IMR-90 (cell line): ENCODE results near the gene FNDC3B. TPM values are rescaled to one million over a fixed set of nuclear protein-coding genes. Genes with fewer than 3 reads are reported as not detected.

ENCODE experiments used
- ATAC-seq: fragments of 200-7000 bp; cut with Tn5 transposase; 2 replicates; pipeline ENCODE4 v1.9.1; 2020; ENCODE audit warnings: low read depth, mild to moderate bottlenecking, moderate library complexity
- BruUV-seq: library from RNA; stranded (reverse); fragments of 400-500 nt; replicated peaks from 2 replicates; lab custom pipeline; 2021; lab: Mats Ljungman, UMichigan
- CTCF ChIA-PET: fragments of 300-600 bp; formaldehyde crosslinking; extraction: SDS; loops from one replicate; lab custom pipeline; 2021; ENCODE audit warnings: antibody characterized with exemption; lab: Yijun Ruan, JAX
- POLR2A ChIA-PET: fragments of 300-600 bp; sonication (Branson Sonifier 250); formaldehyde crosslinking; loops from one replicate; lab custom pipeline; 2022; ENCODE audit warnings: antibody characterized with exemption; ENCODE audit not compliant: unreplicated experiment; lab: Charles Lee
- DNase-seq: peaks from one replicate; pipeline ENCODE4 v3.0.0; 2013
- H2AFZ ChIP-seq: replicated peaks from 2 replicates; pipeline ENCODE3; 2013; ENCODE audit warnings: low read length, mild to moderate bottlenecking; ENCODE audit not compliant: poor library complexity
- H2AK5ac ChIP-seq: 2 replicates; pipeline ENCODE4 v1.6.1; 2013; ENCODE audit warnings: low read depth, low read length, inconsistent platforms
- H2AK9ac ChIP-seq: replicated peaks from 2 replicates; pipeline ENCODE3; 2013; ENCODE audit warnings: mild to moderate bottlenecking, low read depth, low read length, moderate library complexity; ENCODE audit not compliant: poor library complexity
- H2BK120ac ChIP-seq: 2 replicates; pipeline ENCODE4 v1.6.1; 2013; ENCODE audit warnings: low read depth, low read length, inconsistent platforms
- H2BK15ac ChIP-seq: 3 replicates; pipeline ENCODE4 v1.6.1; 2013; ENCODE audit warnings: low read depth, low read length, inconsistent platforms
- H2BK20ac ChIP-seq: 2 replicates; pipeline ENCODE4 v1.6.1; 2013; ENCODE audit warnings: low read depth, mild to moderate bottlenecking, inconsistent platforms, low read length, moderate library complexity
- H2BK5ac ChIP-seq: 2 replicates; pipeline ENCODE4 v1.6.1; 2013; ENCODE audit warnings: mild to moderate bottlenecking, low read depth, low read length, inconsistent platforms; ENCODE audit not compliant: poor library complexity, severe bottlenecking
- H3K14ac ChIP-seq: replicated peaks from 2 replicates; pipeline ENCODE4 v1.6.1; 2013; ENCODE audit warnings: low read depth, low read length, inconsistent platforms
- H3K18ac ChIP-seq: 2 replicates; pipeline ENCODE4 v1.6.1; 2013; ENCODE audit warnings: low read depth, low read length, control low read depth
- H3K23ac ChIP-seq: 2 replicates; pipeline ENCODE4 v1.6.1; 2013; ENCODE audit warnings: low read depth, low read length, inconsistent platforms
- H3K27ac ChIP-seq: 2 replicates; pipeline ENCODE4 v1.5.1; 2013; ENCODE audit warnings: mild to moderate bottlenecking, control low read depth, low read length; ENCODE audit not compliant: insufficient read depth
- H3K27me3 ChIP-seq: 2 replicates; pipeline ENCODE4 v1.6.1; 2013; ENCODE audit warnings: low read length; ENCODE audit not compliant: control insufficient read depth, insufficient read depth
- H3K36me3 ChIP-seq: 2 replicates; pipeline ENCODE4 v1.6.1; 2013; ENCODE audit warnings: low read length, mixed read lengths; ENCODE audit not compliant: control insufficient read depth, insufficient read depth
- H3K4ac ChIP-seq: 2 replicates; pipeline ENCODE4 v1.6.1; 2013; ENCODE audit warnings: low read depth, low read length, inconsistent platforms
- H3K4me1 ChIP-seq: 2 replicates; pipeline ENCODE4 v1.6.1; 2013; ENCODE audit warnings: low read length, mixed read lengths; ENCODE audit not compliant: control insufficient read depth, insufficient read depth
- H3K4me2 ChIP-seq: 2 replicates; pipeline ENCODE4 v1.6.1; 2013; ENCODE audit warnings: low read depth, mild to moderate bottlenecking, control low read depth, low read length, moderate library complexity
- H3K4me3 ChIP-seq: 2 replicates; pipeline ENCODE4 v1.5.1; 2013; ENCODE audit warnings: low read depth, mild to moderate bottlenecking, control low read depth, low read length, moderate library complexity; ENCODE audit not compliant: insufficient read depth
- H3K56ac ChIP-seq: 2 replicates; pipeline ENCODE4 v1.6.1; 2013; ENCODE audit warnings: low read length, inconsistent platforms; ENCODE audit not compliant: insufficient read depth; ENCODE audit errors: extremely low read depth
- H3K79me1 ChIP-seq, 2 experiments: 2 replicates each; pipeline ENCODE4 v1.6.1; 2013; ENCODE audit warnings: low read length in 2 of 2, inconsistent platforms in 1 of 2, low read depth in 1 of 2
- H3K9ac ChIP-seq: 2 replicates; pipeline ENCODE4 v1.6.1; 2013; ENCODE audit warnings: low read depth, low read length, control low read depth
- H3K9me1 ChIP-seq: 2 replicates; pipeline ENCODE4 v1.6.1; 2013; ENCODE audit warnings: low read length, inconsistent platforms; ENCODE audit not compliant: insufficient read depth
- H3K9me3 ChIP-seq: 2 replicates; pipeline ENCODE4 v1.6.1; 2013; ENCODE audit warnings: low read length; ENCODE audit not compliant: control insufficient read depth, insufficient read depth
- H4K20me1 ChIP-seq: 2 replicates; pipeline ENCODE4 v1.6.1; 2013; ENCODE audit warnings: low read length, inconsistent platforms; ENCODE audit not compliant: insufficient read depth
- H4K5ac ChIP-seq: 2 replicates; pipeline ENCODE4 v1.6.1; 2013; ENCODE audit warnings: mild to moderate bottlenecking, low read depth, low read length, control low read depth
- H4K8ac ChIP-seq, 2 experiments: 2 replicates each; pipeline ENCODE4 v1.6.1; 2013; ENCODE audit warnings: low read depth in 2 of 2, low read length in 2 of 2, control low read depth in 1 of 2, inconsistent platforms in 1 of 2
- H4K91ac ChIP-seq: 2 replicates; pipeline ENCODE4 v1.6.1; 2013; ENCODE audit warnings: low read depth, low read length, inconsistent platforms; ENCODE audit not compliant: insufficient read depth
- FOS ChIP-seq: fragments of 150-350 bp; IDR thresholded peaks from 2 replicates; pipeline ENCODE4 v1.6.1; 2016; ENCODE audit warnings: low read depth, low read length
- POLR2A ChIP-seq: IDR thresholded peaks from 2 replicates; pipeline ENCODE4 v1.6.1; 2012; ENCODE audit warnings: mild to moderate bottlenecking, low read depth, low read length
- RAD21 ChIP-seq: IDR thresholded peaks from 2 replicates; pipeline ENCODE4 v1.6.1; 2012; ENCODE audit warnings: low read length, improper control_type of control experiment
- SMC3 ChIP-seq: fragments of 150-350 bp; IDR thresholded peaks from 2 replicates; pipeline ENCODE4 v1.6.1; 2016; ENCODE audit warnings: low read depth, mild to moderate bottlenecking, antibody characterized with exemption, low read length, moderate library complexity
- USF2 ChIP-seq: fragments of 150-350 bp; IDR thresholded peaks from 2 replicates; pipeline ENCODE4 v1.6.1; 2017; ENCODE audit warnings: mild to moderate bottlenecking, antibody characterized with exemption, low read length, low read depth
- WGBS, 2 experiments: methylation state at CpG; one replicate each; pipeline versions ENCODE4 v1.1.5 to v1.1.7; 2013; ENCODE audit warnings: missing lambda C conversion rate in 2 of 2; ENCODE audit not compliant: insufficient read length in 1 of 2; ENCODE audit errors: extremely low coverage in 2 of 2; 5-methylcytosine and 5-hydroxymethylcytosine counted together
- dilution Hi-C: fragments of 300-500 bp; cut with HindIII; formaldehyde crosslinking; loops from one replicate; pipeline ENCODE4 v1.14.3; 2018; ENCODE audit warnings: low sequenced_read_pairs; ENCODE audit not compliant: unreplicated experiment
- in situ Hi-C: fragments of 300-500 bp; cut with MboI; formaldehyde crosslinking; loops from 3 replicates; pipeline ENCODE4 v1.14.3; 2019; ENCODE audit warnings: low sequenced_read_pairs, inconsistent platforms, mixed read lengths
- intact Hi-C: fragments of 100-400 bp; cut with micrococcal nuclease; formaldehyde crosslinking; loops from 2 replicates; pipeline ENCODE4 v1.10.0; 2022
- polyA plus RNA-seq, 3 experiments: library from polyadenylated mRNA; depleted of rRNA; stranded (reverse); fragments of >200 nt; gene quantifications; 2 replicates each; pipeline ENCODE4 v1.2.3, GENCODE V29; 2012; ENCODE audit warnings: low replicate concordance in 1 of 3
- total RNA-seq: library from RNA; depleted of rRNA; stranded (reverse); fragments of >200 nt; gene quantifications from 2 replicates; pipeline ENCODE4 v1.2.3, GENCODE V29; 2012

The FNDC3B gene
- total and polyA plus RNA-seq, 2 of the 4 experiments (the other 2 are of a cell fraction) = 23.9 to 150 TPM

GRCh38 chr3:172402892-172403643 is 363.7 kb downstream of the FNDC3B start:
- Histone ChIP-seq H3K9ac (no peak overlapping the region), H3K9me1 (peaks cover 6% of the 10 kb centered on the region; the same call in 1 of the 2 replicates), H2AK5ac (no peak overlapping the region), H3K36me3 (peaks cover 10% of the 10 kb centered on the region), H3K18ac (no peak overlapping the region), H3K14ac (no peak overlapping the region), H2BK20ac (no peak overlapping the region), H2AFZ (no peak overlapping the region), H3K4me3 (no peak overlapping the region), H2BK5ac (no peak overlapping the region), H2BK15ac (no peak overlapping the region), H4K5ac (no peak overlapping the region), H3K4me2 (no peak overlapping the region), H3K9me3 (no peaks in the 10 kb centered on the region), H3K56ac (no peak overlapping the region), H2BK120ac (no peak overlapping the region), H2AK9ac (no peak overlapping the region), H3K79me1 (peaks cover 5 to 7% of the 10 kb centered on the region in 2 experiments; a peak in 3 of 4 replicates), H4K8ac (no peak overlapping the region), H3K23ac (no peak overlapping the region), H4K20me1 (peaks cover 6% of the 10 kb centered on the region; the same call in 1 of the 2 replicates), H3K27ac (no peak overlapping the region), H3K4me1 (no peaks in the 10 kb centered on the region), H3K4ac (no peak overlapping the region), H3K27me3 (no peaks in the 10 kb centered on the region), H4K91ac (no peak overlapping the region)
- intact Hi-C loops (no loop called here), in situ Hi-C loops (no loop called here), dilution Hi-C loops (no loop called here)
- ChIA-PET CTCF (no interaction called here), POLR2A (no interaction called here)
- WGBS, 2 experiments = no CpG with 5 or more reads among the region's 8 CpGs
- no peak for ATAC-seq
- BruUV-seq = no TSS peak
- TF ChIP-seq FOS = no peak
- no peak for TF ChIP-seq POLR2A
- TF ChIP-seq SMC3 = no peak
- no peak for TF ChIP-seq USF2
- no peak for TF ChIP-seq RAD21
- DNase-seq = no peak
